Activated CD8-positive, alpha-beta memory T cell treated with anti-CD3 and anti-CD28 coated beads for 24 hours (primary cell): Measurements from ENCODE around the gene CNTN4.

ENCODE experiments used
- DNase-seq: peaks from one replicate; pipeline ENCODE4 v3.0.0-alpha.2; 2020

Gene CNTN4

DNA sequence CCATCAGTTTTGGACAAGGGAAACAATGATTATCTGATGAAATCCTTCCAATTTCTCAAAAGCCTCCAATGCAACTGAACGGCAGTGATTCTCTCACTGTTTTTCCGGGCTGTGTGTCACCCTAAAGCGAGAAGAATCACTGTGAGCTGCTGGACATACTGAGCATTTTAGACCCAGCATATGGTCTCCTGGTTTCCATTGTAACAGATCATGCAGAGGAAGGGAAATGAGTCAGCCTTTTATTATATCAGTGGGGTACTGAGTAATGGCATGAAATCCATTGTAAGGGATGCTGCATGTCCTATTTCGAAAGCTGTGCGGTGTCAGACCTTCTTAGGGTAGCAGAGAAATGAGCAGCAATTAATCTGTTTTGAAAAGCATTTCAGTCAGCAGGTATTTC is 724.4 kb downstream of the CNTN4 start:
- DNase-seq, result no peak

DNA sequence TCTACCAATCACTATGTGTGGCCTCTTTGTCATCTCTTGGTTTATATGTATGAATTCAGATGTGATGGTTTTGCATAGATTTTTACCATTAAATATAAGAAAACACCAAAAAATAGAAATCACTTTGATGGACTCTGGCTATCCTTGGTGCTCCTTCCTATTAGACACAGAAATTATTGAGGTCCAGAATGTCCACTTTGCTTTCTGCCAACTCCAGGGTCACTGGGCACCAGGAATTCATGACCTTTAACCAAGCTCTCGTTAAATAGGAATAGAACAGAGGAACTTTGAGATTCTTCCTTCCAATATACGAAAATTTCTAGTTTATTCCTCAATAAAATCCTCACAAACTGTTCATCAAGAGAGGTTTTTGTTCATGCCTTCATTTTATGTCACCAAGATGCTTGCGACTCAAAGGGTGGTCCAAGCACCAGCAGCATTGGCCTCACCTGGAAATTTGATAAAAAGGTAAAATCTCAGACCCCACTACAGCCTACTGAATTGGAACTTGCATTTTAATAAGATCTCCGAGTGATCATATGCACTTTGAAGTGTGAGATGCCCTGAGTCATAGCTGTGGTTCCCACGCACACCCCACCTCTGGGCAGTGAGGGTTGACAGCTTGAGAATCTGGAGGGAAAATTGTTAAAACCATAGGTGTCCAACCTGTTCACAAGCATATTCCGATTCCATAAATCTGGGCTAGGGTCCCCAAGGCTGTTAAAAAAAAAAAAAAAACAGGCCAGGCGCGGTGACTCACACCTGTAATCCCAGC is 725.0 kb downstream of the CNTN4 start:
- DNase-seq, result no peak

GRCh38 chr3:2826036-2826435 is 727.4 kb downstream of the CNTN4 start:
- no peak for DNase-seq

DNA sequence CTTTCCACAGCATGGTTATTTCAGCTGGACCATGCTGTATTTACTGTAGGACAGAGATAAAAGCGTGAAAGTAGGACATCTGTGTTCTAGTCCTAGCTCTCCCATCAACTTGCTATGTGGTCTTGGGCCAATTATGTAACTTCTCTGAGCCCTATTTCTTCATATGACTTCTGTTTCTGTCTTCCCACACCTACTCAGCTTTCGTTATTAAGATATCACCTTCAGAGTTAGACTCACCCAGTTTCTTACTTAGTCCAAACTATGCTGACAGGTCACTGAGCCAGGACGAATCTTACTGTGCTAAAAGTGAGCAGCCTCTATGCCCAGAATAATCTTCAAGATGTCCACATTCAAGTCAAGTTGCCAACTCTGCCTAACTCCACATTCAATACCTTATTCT is 727.8 kb downstream of the CNTN4 start:
- DNase-seq, result no peak

DNA sequence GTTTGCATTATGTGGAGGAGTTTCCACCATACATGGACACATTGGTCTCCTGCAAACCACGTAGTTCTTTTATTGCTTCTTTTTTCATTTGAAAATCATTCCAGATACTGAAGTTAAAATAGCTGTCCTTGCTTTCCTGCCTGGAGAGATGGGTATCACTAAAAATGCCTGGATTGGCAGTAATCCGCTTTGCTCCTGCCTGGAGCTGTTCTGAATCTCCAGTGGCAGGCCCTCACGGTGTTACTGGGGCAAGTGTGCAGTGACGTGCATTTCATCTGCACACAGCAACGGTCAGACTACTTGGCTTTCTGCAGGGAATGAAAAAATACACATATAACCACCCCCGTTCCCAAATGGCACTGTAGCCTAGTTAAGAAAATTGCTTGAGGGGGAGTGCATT is 738.6 kb downstream of the CNTN4 start:
- no peak for DNase-seq

GRCh38 chr3:2837910-2838309 is 739.2 kb downstream of the CNTN4 start:
- no peak for DNase-seq

DNA sequence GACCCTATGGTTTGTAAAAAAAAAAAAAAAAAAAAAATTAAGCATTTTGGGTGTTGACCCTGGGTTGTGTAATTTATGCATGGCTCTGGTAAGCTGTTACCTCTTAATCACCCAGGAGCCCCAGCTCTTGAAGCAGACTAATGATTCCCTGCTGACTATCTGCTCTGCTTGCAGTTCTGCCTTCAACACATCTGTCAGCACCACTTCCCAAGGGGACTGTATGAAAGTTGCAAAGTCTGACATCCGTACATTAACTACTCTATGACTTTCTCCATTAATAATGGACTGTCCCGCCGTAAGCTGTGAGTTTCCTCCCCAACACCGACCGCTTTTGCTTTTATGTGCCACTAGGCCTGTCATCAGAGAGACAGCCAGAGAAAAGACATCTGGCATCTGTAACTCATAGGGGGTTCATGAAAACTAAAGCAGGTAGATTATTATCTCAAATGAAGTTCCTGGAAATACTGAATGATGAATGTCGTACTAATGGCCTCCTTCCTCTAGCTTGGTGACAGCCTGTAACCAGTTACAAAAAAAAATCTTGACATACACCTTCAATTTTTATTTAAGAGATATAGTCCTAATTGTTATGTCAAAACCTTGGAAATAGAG is 740.0 kb downstream of the CNTN4 start:
- no peak for DNase-seq

- no peak for DNase-seq
These were observed 741.2 kb downstream of the CNTN4 start for GRCh38 chr3:2839876-2840275.

GRCh38 chr3:2847062-2847841 is 748.6 kb downstream of the CNTN4 start:
- no peak for DNase-seq

- DNase-seq, result no peak
These were observed 750.4 kb downstream of the CNTN4 start for GRCh38 chr3:2849092-2849491.

DNA sequence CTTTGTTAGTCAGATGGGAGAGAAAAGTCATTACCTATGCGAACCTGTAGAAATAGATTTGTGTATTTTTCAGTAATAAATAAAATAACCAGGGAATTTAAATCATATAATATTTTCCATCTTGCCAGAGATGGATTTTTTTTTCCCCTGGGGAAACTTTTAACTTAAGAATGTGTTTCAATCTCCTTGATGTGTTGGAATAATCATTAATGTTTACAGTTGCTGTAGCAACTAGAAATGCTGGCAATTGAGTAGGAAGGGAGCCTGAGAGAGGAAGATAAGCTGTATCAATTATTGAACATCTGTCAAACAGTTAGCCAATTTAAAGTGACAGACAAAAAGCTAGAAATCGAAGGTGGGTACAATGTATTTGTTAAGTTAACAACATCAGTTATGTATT is 752.0 kb downstream of the CNTN4 start:
- no peak for DNase-seq

DNA sequence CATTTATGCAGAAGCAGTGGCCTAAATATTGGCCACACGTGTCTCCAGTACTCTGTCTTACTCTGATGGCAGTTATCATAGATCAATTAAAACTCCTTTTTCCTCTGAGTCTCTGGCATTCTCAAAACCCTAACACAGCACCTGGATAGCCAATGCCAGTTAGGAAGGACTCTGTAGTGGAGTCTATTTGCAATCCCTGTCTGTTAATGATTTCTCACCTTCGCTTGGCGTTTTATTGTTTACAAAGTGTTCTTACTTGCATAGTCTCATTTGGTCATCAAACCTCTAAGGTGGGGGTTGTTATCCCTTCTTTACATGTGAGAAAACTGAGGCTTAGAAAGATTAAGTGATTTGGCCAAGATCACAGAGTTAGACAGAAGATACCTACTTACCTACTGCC is 752.7 kb downstream of the CNTN4 start:
- no peak for DNase-seq

DNA sequence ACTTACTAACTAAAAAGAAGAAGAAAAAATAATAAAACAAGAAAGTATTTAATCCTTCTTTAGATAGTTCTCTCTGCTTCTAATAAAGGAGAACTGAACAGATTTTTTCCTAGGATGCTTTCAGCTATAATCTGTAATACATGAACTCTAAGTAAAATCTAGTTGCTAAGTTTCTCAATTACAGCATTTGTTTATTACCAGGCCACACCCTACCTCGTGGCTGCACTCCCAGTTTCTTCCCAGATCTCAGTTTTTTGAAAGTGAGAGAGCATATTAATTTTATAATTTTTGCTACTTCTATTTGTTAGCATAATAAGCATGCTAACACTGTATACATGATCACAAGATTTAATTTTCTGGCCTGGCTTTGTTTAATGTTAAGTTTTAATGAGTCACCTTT is 753.2 kb downstream of the CNTN4 start:
- no peak for DNase-seq

GRCh38 chr3:2853651-2854050 is 755.0 kb downstream of the CNTN4 start:
- DNase-seq, result no peak

DNA sequence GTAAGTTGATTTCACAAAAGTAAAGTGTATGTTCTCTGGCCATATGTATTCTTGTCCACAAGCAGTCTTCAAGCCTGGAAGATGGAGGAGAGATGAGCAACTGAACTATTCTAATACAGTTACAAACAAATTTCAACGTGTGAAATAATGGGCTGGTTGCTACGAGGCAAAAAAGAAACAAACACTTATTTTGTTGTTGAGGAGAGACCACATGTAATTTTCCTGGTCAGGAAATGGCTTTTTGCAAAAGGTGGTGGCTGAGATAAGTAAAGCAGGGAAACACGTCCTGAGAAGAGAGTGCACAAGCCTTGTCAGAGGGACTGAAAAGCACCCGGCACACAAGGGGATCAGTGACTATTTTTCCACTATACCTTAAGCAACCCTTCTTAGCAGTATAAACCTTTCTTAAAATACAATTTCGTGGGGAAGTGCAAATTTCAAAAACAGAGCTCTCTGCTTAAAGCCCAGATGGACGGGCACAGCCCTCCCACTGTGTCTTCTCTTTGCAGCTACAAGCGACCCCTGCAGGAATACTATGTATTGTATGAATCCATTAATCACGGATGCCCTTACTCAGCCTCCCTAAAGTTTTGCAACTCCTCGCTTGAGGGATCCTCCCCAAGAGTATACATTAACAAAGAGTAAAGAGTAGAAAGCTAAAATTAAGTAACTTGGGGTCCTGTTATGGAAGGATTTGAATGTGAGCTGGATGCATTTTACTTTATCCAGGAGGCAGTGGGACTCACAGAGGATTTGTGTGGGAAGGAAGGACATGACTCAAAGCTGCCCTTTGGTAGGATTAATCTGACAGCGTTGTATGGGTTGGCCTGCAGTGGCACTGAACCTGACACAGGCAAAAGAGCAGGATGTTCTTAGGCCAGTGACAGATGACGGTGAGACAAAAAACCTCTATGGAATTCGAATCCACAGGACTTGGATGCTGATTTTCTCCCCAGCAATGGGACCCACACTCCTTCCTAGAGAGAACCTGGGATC is 757.8 kb downstream of the CNTN4 start:
- DNase-seq, result no peak

- no peak for DNase-seq
These were observed 762.0 kb downstream of the CNTN4 start for GRCh38 chr3:2860626-2861025.

- DNase-seq, result no peak
These were observed 762.5 kb downstream of the CNTN4 start for GRCh38 chr3:2861120-2861519.

GRCh38 chr3:2861920-2862319 is 763.3 kb downstream of the CNTN4 start:
- DNase-seq, result no peak

- no peak for DNase-seq
These were observed 763.7 kb downstream of the CNTN4 start for GRCh38 chr3:2862366-2862765.

- DNase-seq, result no peak
These were observed 764.5 kb downstream of the CNTN4 start for GRCh38 chr3:2863127-2863526.

DNA sequence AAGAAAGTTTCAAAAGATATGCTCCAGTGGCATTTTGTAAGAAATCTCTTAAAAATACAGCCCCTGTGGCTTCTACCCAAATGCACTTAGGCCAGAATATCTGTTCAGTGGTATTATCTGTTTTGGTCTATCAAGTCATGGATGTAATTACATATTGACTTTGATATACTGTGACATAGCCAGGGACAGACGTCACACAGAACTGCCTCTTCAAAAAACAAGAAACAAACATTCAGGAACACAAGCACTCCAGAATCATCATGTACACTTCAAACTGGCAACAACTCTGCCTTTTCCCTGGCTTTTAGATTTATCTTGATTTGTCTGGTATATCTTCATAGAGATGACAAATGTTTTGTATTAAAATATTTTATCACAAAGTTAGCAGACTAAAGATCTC is 771.2 kb downstream of the CNTN4 start:
- DNase-seq, result no peak

DNA sequence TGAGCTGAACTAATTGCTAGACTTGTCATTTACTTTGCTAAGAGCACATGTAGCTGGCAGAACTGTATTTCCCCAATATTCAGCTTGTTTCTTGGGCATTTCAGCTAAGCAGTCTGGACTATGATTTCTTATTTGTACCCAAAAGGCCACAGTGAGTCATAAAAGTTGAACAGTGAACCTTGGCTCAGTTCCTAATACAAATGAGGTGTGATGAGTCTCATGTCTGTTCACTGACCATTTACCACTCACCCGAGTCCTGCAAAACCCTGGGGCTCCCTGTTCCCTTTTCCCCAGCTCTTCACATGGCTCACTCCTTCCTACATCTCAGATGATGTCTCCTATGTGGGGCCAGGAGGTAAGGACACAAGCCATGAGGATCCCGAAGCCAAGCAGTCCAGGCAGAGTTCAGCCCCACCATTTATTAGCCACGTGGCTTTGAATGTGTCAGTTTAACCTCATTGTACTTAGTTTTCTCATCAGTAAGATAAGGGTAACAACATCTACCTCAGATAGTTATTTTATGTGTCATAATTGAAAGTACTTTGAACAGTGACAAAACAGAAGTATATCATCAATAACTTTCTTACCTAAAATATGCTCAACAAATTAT is 772.2 kb downstream of the CNTN4 start:
- no peak for DNase-seq
